AG04450 (cell line): ENCODE data around the gene PNCK. TPM values are rescaled to one million over a fixed set of nuclear protein-coding genes. Genes with fewer than 3 reads are reported as not detected.
A peak's percentile ranks its signal among the peaks of the same experiment; 100 is the strongest.

Source experiments
- CTCF ChIA-PET: fragments of 300-600, 350-600 bp; formaldehyde crosslinking; extraction: SDS; loops from one replicate; lab custom pipeline; 2022; ENCODE audit warnings: antibody characterized with exemption, inconsistent platforms; lab: Charles Lee
- POLR2A ChIA-PET: fragments of 350-600 bp; formaldehyde crosslinking; extraction: SDS; loops from one replicate; lab custom pipeline; 2021; ENCODE audit warnings: antibody characterized with exemption, inconsistent platforms; lab: Yijun Ruan, JAX
- DNase-seq: peaks from one replicate; pipeline ENCODE4 v3.0.0-alpha.2; 2011; ENCODE audit warnings: low read depth, low spot score
- H3K27ac ChIP-seq: one replicate; pipeline ENCODE4 v1.5.1; 2012; ENCODE audit warnings: low read depth, low read length, control low read depth
- H3K27me3 ChIP-seq: one replicate; pipeline ENCODE4 v1.6.0; 2012; ENCODE audit warnings: low read length; ENCODE audit not compliant: control insufficient read depth, insufficient read depth
- H3K4me3 ChIP-seq: 2 replicates; pipeline ENCODE4 v1.5.1; 2011; ENCODE audit warnings: mild to moderate bottlenecking, low read depth, low read length, control low read depth
- H3K9me3 ChIP-seq: 2 replicates; pipeline ENCODE4 v1.5.1; 2012; ENCODE audit warnings: low read length; ENCODE audit not compliant: control insufficient read depth, insufficient read depth
- CTCF ChIP-seq: IDR thresholded peaks from 2 replicates; pipeline ENCODE4 v1.5.1; 2011; ENCODE audit warnings: low read depth, low read length, control low read depth, inconsistent platforms
- polyA plus RNA-seq: library from polyadenylated mRNA; depleted of rRNA; stranded (reverse); fragments of >200 nt; gene quantifications from 2 replicates; pipeline ENCODE4 v1.2.3, GENCODE V29; 2011

The PNCK gene
- polyA plus RNA-seq, 1 experiment: not detected

GRCh38 chrX:153688506-153688905 is 14.9 kb upstream of the PNCK start:
- no peak overlapping the region for H3K27ac ChIP-seq
- POLR2A ChIA-PET: no interaction called here
- CTCF ChIA-PET: no interaction called here
- no peak for DNase-seq
- H3K27me3 ChIP-seq: no peaks in the 10 kb centered on the region
- no peak for TF ChIP-seq CTCF
- H3K4me3 ChIP-seq: peak overlapping the region; percentile 56
- peaks cover 2% of the 10 kb centered on the region for H3K9me3 ChIP-seq

- Histone ChIP-seq H3K9me3 (peaks cover 3% of the 10 kb centered on the region), H3K27ac (no peak overlapping the region), H3K27me3 (no peaks in the 10 kb centered on the region), H3K4me3 (no peak overlapping the region)
- TF ChIP-seq CTCF: no peak
- CTCF ChIA-PET: interaction anchor here (1.5 to 1.9 kb wide), 2 partner anchors 20 to 149 kb away, joined by 3 to 6 read pairs; no protein-coding TSS in a partner anchor
- POLR2A ChIA-PET: no interaction called here
- DNase-seq: no peak
Measured at GRCh38 chrX:153688071-153688470, 14.5 kb upstream of the PNCK start.

DNA sequence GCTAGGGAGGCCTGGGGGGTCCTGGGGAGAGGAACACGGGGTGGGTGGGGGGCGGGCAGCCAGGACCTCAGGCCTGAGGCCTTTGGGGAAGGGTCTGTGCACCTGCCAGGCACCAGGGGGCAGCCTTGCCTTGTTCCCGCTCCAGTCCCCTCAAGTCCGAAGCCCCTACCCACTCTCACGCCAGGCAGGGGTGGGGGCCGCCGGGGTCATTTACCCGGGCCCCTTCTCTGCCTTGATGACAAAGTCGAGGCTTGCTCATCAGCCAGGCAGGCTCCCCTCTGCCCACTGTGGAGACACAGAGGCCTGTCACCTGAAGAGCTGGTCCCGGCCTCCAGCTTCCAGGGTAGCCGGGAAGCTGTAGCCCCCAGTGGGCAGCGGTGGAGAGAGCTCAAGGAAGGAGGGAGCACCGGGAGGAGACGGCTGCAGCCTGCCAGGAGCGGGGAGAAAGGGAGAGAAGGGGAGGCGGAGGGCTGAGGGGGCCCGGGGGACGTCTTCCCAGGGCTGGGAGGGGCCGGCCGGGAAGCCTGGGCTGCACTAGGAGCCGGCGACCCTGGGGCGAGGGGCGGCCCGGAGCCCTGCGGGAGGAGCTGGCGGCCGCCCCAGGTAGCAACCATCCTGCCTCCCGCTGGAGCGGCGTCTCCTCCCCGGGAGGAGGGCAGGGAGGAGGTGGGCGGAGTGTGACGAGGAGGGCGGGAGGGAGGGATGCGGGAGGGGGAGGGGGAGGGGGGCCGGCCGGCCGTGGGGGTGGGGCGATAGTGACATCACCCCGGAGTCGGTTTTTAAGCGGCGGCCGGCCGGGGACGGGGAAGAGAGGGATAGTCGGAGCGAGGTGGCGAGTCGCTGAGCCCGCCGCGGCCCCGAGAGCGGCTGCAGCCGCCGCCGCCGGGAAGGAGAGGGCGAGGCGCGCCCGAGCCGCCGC is 13.8 kb upstream of the PNCK start, which contains the start of gene SLC6A8:
Gene SLC6A8 (plus strand): TSS at position 806 of the 919 bp plus-strand sequence. CDS start 649 bp downstream, outside the sequence.
- ChIA-PET POLR2A (interaction anchor here (0.6 to 0.7 kb wide), 3 partner anchors 36 to 386 kb away, joined by 3 to 5 read pairs (median 3); no protein-coding TSS in a partner anchor), CTCF (interaction anchor here (0.6 to 1.9 kb wide), 4 partner anchors 18 to 757 kb away, joined by 3 to 6 read pairs (median 4); no protein-coding TSS in a partner anchor)
- DNase-seq: peak; percentile 15
- TF ChIP-seq CTCF: peak; percentile 32
- Histone ChIP-seq H3K4me3 (peak within 1 kb of the TSS; percentile 56), H3K27me3 (no peaks in the 10 kb centered on the region), H3K9me3 (peaks cover 3% of the 10 kb centered on the region), H3K27ac (no peak within 1 kb of the TSS)

GRCh38 chrX:153686711-153687110 is 13.1 kb upstream of the PNCK start:
- Histone ChIP-seq H3K27ac (no peak overlapping the region), H3K27me3 (no peaks in the 10 kb centered on the region), H3K4me3 (no peak overlapping the region), H3K9me3 (peaks cover 3% of the 10 kb centered on the region)
- CTCF ChIA-PET: interaction anchor here (0.5 to 1.9 kb wide), 5 partner anchors 18 to 758 kb away, joined by 3 to 6 read pairs (median 4); no protein-coding TSS in a partner anchor
- POLR2A ChIA-PET: interaction anchor here (0.6 to 0.7 kb wide), 3 partner anchors 36 to 387 kb away, joined by 3 to 5 read pairs (median 3); no protein-coding TSS in a partner anchor
- no peak for DNase-seq
- TF ChIP-seq CTCF: no peak
